Neural cell (in vitro differentiated cells): ENCODE data around the gene MYH6. TPM values are rescaled to one million over a fixed set of nuclear protein-coding genes. Genes with fewer than 3 reads are reported as not detected.

Experiments used
- H2AFZ ChIP-seq: fragments of 200-600, 300-800 bp; sonication (generic), shearing (Covaris generic); 2 replicates; pipeline ENCODE4 v1.6.0; 2014; ENCODE audit warnings: low read depth, mild to moderate bottlenecking, antibody characterized with exemption, low read length, moderate library complexity
- H3F3A ChIP-seq: fragments of 200-600 bp; shearing (Covaris generic); 2 replicates; pipeline ENCODE4 v1.6.1; 2016; ENCODE audit warnings: mild to moderate bottlenecking, moderate library complexity, mixed read lengths, antibody characterized with exemption, low read length; ENCODE audit not compliant: insufficient read depth, poor library complexity, severe bottlenecking
- H3K27ac ChIP-seq: fragments of 200-600, 300-800 bp; sonication (generic), shearing (Covaris generic); 2 replicates; pipeline ENCODE4 v1.5.1; 2014; ENCODE audit warnings: mild to moderate bottlenecking, low read length, moderate library complexity
- H3K27me3 ChIP-seq: fragments of 300-800, 200-600 bp; sonication (generic), shearing (Covaris generic); 2 replicates; pipeline ENCODE4 v1.6.0; 2014; ENCODE audit warnings: mild to moderate bottlenecking, low read depth, low read length, moderate library complexity; ENCODE audit not compliant: insufficient read depth
- H3K36me3 ChIP-seq: fragments of 300-800, 200-600 bp; sonication (generic), shearing (Covaris generic); 2 replicates; pipeline ENCODE4 v1.5.1; 2014; ENCODE audit warnings: mild to moderate bottlenecking, antibody characterized with exemption, low read length, moderate library complexity; ENCODE audit not compliant: insufficient read depth
- H3K4me2 ChIP-seq: fragments of 300-800, 200-600 bp; sonication (generic), shearing (Covaris generic); 2 replicates; pipeline ENCODE4 v1.6.0; 2014; ENCODE audit warnings: mild to moderate bottlenecking, low read length
- H3K4me3 ChIP-seq: fragments of 300-800, 200-600 bp; sonication (generic), shearing (Covaris generic); 2 replicates; pipeline ENCODE4 v1.5.1; 2014; ENCODE audit warnings: mild to moderate bottlenecking, low read length, moderate library complexity
- H3K79me2 ChIP-seq: fragments of 200-600 bp; shearing (Covaris generic); replicated peaks from 2 replicates; pipeline ENCODE4 v1.6.0; 2014; ENCODE audit warnings: mild to moderate bottlenecking, low read length, moderate library complexity; ENCODE audit not compliant: insufficient read depth
- H3K9ac ChIP-seq: fragments of 300-800, 200-600 bp; sonication (generic), shearing (Covaris generic); 2 replicates; pipeline ENCODE4 v1.6.1; 2016; ENCODE audit warnings: mild to moderate bottlenecking, low read length, mixed read lengths
- H3K9me2 ChIP-seq: fragments of 200-600 bp; shearing (Covaris generic); 2 replicates; pipeline ENCODE4 v1.6.1; 2016; ENCODE audit warnings: mild to moderate bottlenecking, low read length, mixed read lengths; ENCODE audit not compliant: insufficient read depth
- H3K9me3 ChIP-seq: fragments of 200-600, 300-800 bp; sonication (generic), shearing (Covaris generic); 2 replicates; pipeline ENCODE4 v1.6.1; 2016; ENCODE audit warnings: mild to moderate bottlenecking, mixed run types, low read length, moderate library complexity, mixed read lengths
- H4K20me1 ChIP-seq: fragments of 200-600 bp; shearing (Covaris generic); 2 replicates; pipeline ENCODE4 v1.6.1; 2016; ENCODE audit warnings: mild to moderate bottlenecking, mixed run types; ENCODE audit not compliant: insufficient read depth
- CTCF ChIP-seq: fragments of 450-650 bp; IDR thresholded peaks from 2 replicates; pipeline ENCODE4 v1.5.1; 2014; ENCODE audit warnings: antibody characterized with exemption, mild to moderate bottlenecking, moderate library complexity; ENCODE audit not compliant: poor library complexity, severe bottlenecking
- EP300 ChIP-seq: fragments of 450-650 bp; conservative IDR thresholded peaks from 2 replicates; pipeline ENCODE4 v1.6.1; 2014; ENCODE audit warnings: antibody characterized with exemption, mild to moderate bottlenecking, moderate library complexity; ENCODE audit not compliant: poor library complexity, severe bottlenecking
- EZH2 ChIP-seq: fragments of 200-600, 300-800 bp; shearing (Covaris generic), sonication (generic); IDR thresholded peaks from 2 replicates; pipeline ENCODE4 v1.6.1; 2014; ENCODE audit warnings: antibody characterized with exemption, low read length, borderline replicate concordance, mild to moderate bottlenecking; ENCODE audit not compliant: insufficient read depth, poor library complexity, severe bottlenecking
- MXI1 ChIP-seq: fragments of 450-650 bp; conservative IDR thresholded peaks from 2 replicates; pipeline ENCODE4 v1.6.1; 2014; ENCODE audit warnings: antibody characterized with exemption, mild to moderate bottlenecking; ENCODE audit not compliant: poor library complexity, severe bottlenecking
- POLR2AphosphoS5 ChIP-seq: IDR thresholded peaks from 2 replicates; pipeline ENCODE4 v1.6.1; 2012
- RAD21 ChIP-seq: fragments of 450-650 bp; conservative IDR thresholded peaks from 2 replicates; pipeline ENCODE4 v1.6.1; 2014; ENCODE audit warnings: antibody characterized with exemption, mild to moderate bottlenecking, moderate library complexity
- REST ChIP-seq: IDR thresholded peaks from 2 replicates; pipeline ENCODE4 v1.6.1; 2012; ENCODE audit warnings: borderline replicate concordance
- SMC3 ChIP-seq: fragments of 450-650 bp; conservative IDR thresholded peaks from 2 replicates; pipeline ENCODE4 v1.6.1; 2014; ENCODE audit warnings: antibody characterized with exemption, mild to moderate bottlenecking, moderate library complexity; ENCODE audit not compliant: poor library complexity
- TAF1 ChIP-seq: IDR thresholded peaks from 2 replicates; pipeline ENCODE4 v1.6.1; 2012; ENCODE audit warnings: low read depth
- polyA plus RNA-seq: library from polyadenylated mRNA; depleted of rRNA; stranded (reverse); fragments of >200 nt; gene quantifications from 2 replicates; pipeline ENCODE4 v1.2.3, GENCODE V29; 2014

The MYH6 gene
- polyA plus RNA-seq, 1 donor from 2014 or later = not detected

- no peaks in the 10 kb centered on the region for H3K9me3 ChIP-seq
- H4K20me1 ChIP-seq = no peaks in the 10 kb centered on the region
- no peak overlapping the region for H3K9ac ChIP-seq
- no peaks in the 10 kb centered on the region for H3K79me2 ChIP-seq
- H3K27me3 ChIP-seq = no peaks in the 10 kb centered on the region
- H3F3A ChIP-seq = no peaks in the 10 kb centered on the region
- H3K4me2 ChIP-seq = no peak overlapping the region
- H3K4me3 ChIP-seq = no peak overlapping the region
- no peaks in the 10 kb centered on the region for H3K9me2 ChIP-seq
- TF ChIP-seq EP300 (no peak), CTCF (no peak), SMC3 (no peak), RAD21 (no peak), EZH2 (no peak), REST (no peak), POLR2AphosphoS5 (no peak), MXI1 (no peak), TAF1 (no peak)
- H3K36me3 ChIP-seq = no peaks in the 10 kb centered on the region
- H3K27ac ChIP-seq = no peak overlapping the region
- H2AFZ ChIP-seq = no peak overlapping the region
Observed at GRCh38 chr14:23348297-23348655, 59.8 kb downstream of the MYH6 start.

GRCh38 chr14:23347406-23348296 is 60.4 kb downstream of the MYH6 start:
- H3K9ac ChIP-seq = no peak overlapping the region
- no peaks in the 10 kb centered on the region for H3K79me2 ChIP-seq
- H4K20me1 ChIP-seq = no peaks in the 10 kb centered on the region
- TF ChIP-seq TAF1 (no peak), CTCF (no peak), SMC3 (no peak), REST (no peak), POLR2AphosphoS5 (no peak), EP300 (no peak), RAD21 (no peak), EZH2 (no peak), MXI1 (no peak)
- no peak overlapping the region for H3K4me3 ChIP-seq
- no peaks in the 10 kb centered on the region for H3K27me3 ChIP-seq
- no peaks in the 10 kb centered on the region for H3K9me2 ChIP-seq
- no peak overlapping the region for H3K4me2 ChIP-seq
- no peak overlapping the region for H2AFZ ChIP-seq
- H3F3A ChIP-seq = no peaks in the 10 kb centered on the region
- H3K36me3 ChIP-seq = no peaks in the 10 kb centered on the region
- no peak overlapping the region for H3K27ac ChIP-seq
- no peaks in the 10 kb centered on the region for H3K9me3 ChIP-seq
